H1 (cell line): ENCODE measurements around the gene PIF1. TPM values are rescaled to one million over a fixed set of nuclear protein-coding genes. Genes with fewer than 3 reads are reported as not detected.

ENCODE experiments used
- BCL11A ChIP-seq, 2 experiments: IDR thresholded peaks; one replicate each; pipeline ENCODE4 v1.6.1; 2011; ENCODE audit warnings: low read depth in 2 of 2, low read length in 2 of 2, mild to moderate bottlenecking in 2 of 2
- CHD7 ChIP-seq: fragments of 300-600 bp; sonication (generic); IDR thresholded peaks from 2 replicates; pipeline ENCODE4 v1.7.1; 2012; ENCODE audit warnings: low read length, moderate library complexity, mild to moderate bottlenecking, inconsistent platforms; ENCODE audit not compliant: insufficient replicate concordance
- EZH2 ChIP-seq: fragments of 200-600 bp; sonication (generic); IDR thresholded peaks from 2 replicates; pipeline ENCODE4 v1.7.1; 2012; ENCODE audit warnings: low read depth, mild to moderate bottlenecking, moderate library complexity, low read length, inconsistent platforms; ENCODE audit not compliant: severe bottlenecking
- FOSL1 ChIP-seq: IDR thresholded peaks from 2 replicates; pipeline ENCODE4 v1.6.1; 2011; ENCODE audit warnings: mild to moderate bottlenecking, low read depth, low read length, moderate library complexity; ENCODE audit not compliant: insufficient read depth
- JUND ChIP-seq: IDR thresholded peaks from 2 replicates; pipeline ENCODE4 v1.6.1; 2011; ENCODE audit warnings: mild to moderate bottlenecking, improper control_type of control experiment, low read length
- NRF1 ChIP-seq: IDR thresholded peaks from 2 replicates; pipeline ENCODE4 v1.6.1; 2011; ENCODE audit warnings: mild to moderate bottlenecking, low read depth, low read length, improper control_type of control experiment
- polyA plus RNA-seq, 7 experiments: library from polyadenylated mRNA; depleted of rRNA in 3 of 7; stranded (reverse) in 5 of 7; unstranded in 2 of 7; fragments of >200 nt in 5 of 7; fragments of 200-250 nt in 2 of 7; gene quantifications; 1 replicate in 5 of 7; 2 replicates in 1 of 7; 4 replicates in 1 of 7; pipeline versions ENCODE4 v1.2.1 to v1.2.3, GENCODE V29; 2011 to 2013; ENCODE audit warnings: missing spikeins in 2 of 7, mixed read lengths in 2 of 7
- total RNA-seq: library from RNA; stranded (reverse); fragmentation: NEBNext Ultra II Directional; extraction: Animal tissue kit (Norgen Biotek cat#: 25700); gene quantifications from 2 replicates; pipeline ENCODE4 v1.2.1, GENCODE V29; 2021

The PIF1 gene
- total and polyA plus RNA-seq, 2 of the 8 experiments (the other 6 are each of a cell fraction or from before 2014, with no cell fraction given), result 73.3 to 138 TPM

GRCh38 chr15:64865126-64865997 is 39.9 kb upstream of the PIF1 start (continued):
- TF ChIP-seq CHD7 (no peak), EZH2 (no peak), BCL11A (IDR thresholded peaks at IDR 0.05; ENCODE audit: low read depth in 2 of 2, low read length in 2 of 2) (no peak), JUND (no peak), FOSL1 (no peak), NRF1 (no peak)
